Measurements from ENCODE around the gene SEC24D.
"Not testable (repeated sequence)": the region's sequence is repeated elsewhere in the genome, so short reads cannot be mapped to it uniquely, and the experiment has no call there.

DNA sequence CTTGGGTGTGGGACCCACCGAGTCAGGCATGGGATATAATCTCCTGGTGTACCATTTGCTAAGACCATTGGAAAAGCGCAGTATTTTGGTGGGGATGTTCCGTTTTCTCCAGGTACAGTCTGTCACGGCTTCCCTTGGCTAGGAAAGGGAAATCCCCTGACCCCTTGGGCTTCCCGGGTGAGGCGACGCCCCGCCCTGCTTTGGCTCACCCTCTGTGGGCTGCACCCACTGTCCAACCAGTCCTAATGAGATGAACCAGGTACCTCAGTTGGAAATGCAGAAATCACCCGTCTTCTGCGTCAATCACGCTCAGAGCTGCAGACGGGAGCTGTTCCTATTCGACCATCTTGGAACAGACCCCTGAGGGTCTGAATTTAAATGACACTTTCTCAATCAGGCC is 53.0 kb downstream of the SEC24D start:
- not testable (repeated sequence) for TF ChIP-seq POLR2A, CTCF (IDR thresholded peaks at IDR 0.05)

Measured in breast epithelium (tissue), 3 donors.